Lower lobe of right lung (tissue), 2 donors: ENCODE results near the gene ABCC3. TPM values are rescaled to one million over a fixed set of nuclear protein-coding genes. Genes with fewer than 3 reads are reported as not detected.

ENCODE experiments used
- ATAC-seq, 2 donors: fragments of 200-7000 bp; cut with Tn5 transposase; one replicate each; pipeline ENCODE4 v1.9.1; 2020 to 2022; ENCODE audit warnings: mild to moderate bottlenecking in 2 of 2, moderate library complexity in 2 of 2
- DNase-seq: peaks from one replicate; pipeline ENCODE4 v3.0.0-alpha.2; 2020
- H3K27ac ChIP-seq: fragments of 200-600 bp; one replicate; pipeline ENCODE4 v1.8.0; 2022
- H3K27me3 ChIP-seq: fragments of 200-600 bp; one replicate; pipeline ENCODE4 v1.8.0; 2022; ENCODE audit warnings: low read depth
- H3K36me3 ChIP-seq: fragments of 200-600 bp; one replicate; pipeline ENCODE4 v1.8.0; 2022; ENCODE audit warnings: mild to moderate bottlenecking
- H3K4me1 ChIP-seq: fragments of 200-600 bp; one replicate; pipeline ENCODE4 v1.8.0; 2022
- H3K4me3 ChIP-seq: fragments of 200-600 bp; one replicate; pipeline ENCODE4 v1.8.0; 2022; ENCODE audit warnings: mild to moderate bottlenecking
- H3K9me3 ChIP-seq: fragments of 200-600 bp; one replicate; pipeline ENCODE4 v1.8.0; 2022
- CTCF ChIP-seq: fragments of 200-600 bp; IDR thresholded peaks from one replicate; pipeline ENCODE4 v1.8.0; 2022; ENCODE audit warnings: antibody characterized with exemption, mild to moderate bottlenecking
- intact Hi-C: fragments of 100-400 bp; cut with DNase I; formaldehyde crosslinking; loops from one replicate; pipeline ENCODE4 v1.11.0; 2022
- total RNA-seq: library from RNA; stranded (reverse); fragmentation: NEBNext Ultra II Directional; extraction: Animal tissue kit (Norgen Biotek cat#: 25700); gene quantifications from one replicate; pipeline ENCODE4 v1.2.1, GENCODE V29; 2021
- donor health status: DM: no; HTN: yes; CAD: no; lungs with severe emphysema.

The ABCC3 gene
- total RNA-seq, 1 donor from 2014 or later: 41.7 TPM

GRCh38 chr17:50588391-50589049, 46.2 kb upstream of the ABCC3 start:
- no peak for DNase-seq
- intact Hi-C loops: no loop called here
- no peak for TF ChIP-seq CTCF
- Histone ChIP-seq H3K4me1 (peaks cover 13% of the 10 kb centered on the region), H3K27me3 (no peaks in the 10 kb centered on the region), H3K9me3 (no peaks in the 10 kb centered on the region), H3K27ac (no peak overlapping the region), H3K4me3 (no peak overlapping the region), H3K36me3 (no peaks in the 10 kb centered on the region)
- ATAC-seq: no peak

- no peak for TF ChIP-seq CTCF
- ATAC-seq (no peak), DNase-seq (no peak)
- Histone ChIP-seq H3K27me3 (no peaks in the 10 kb centered on the region), H3K4me3 (no peak overlapping the region), H3K27ac (no peak overlapping the region), H3K9me3 (no peaks in the 10 kb centered on the region), H3K36me3 (no peaks in the 10 kb centered on the region), H3K4me1 (peaks cover 13% of the 10 kb centered on the region)
- intact Hi-C loops: no loop called here
Measured at GRCh38 chr17:50589095-50589705, 45.5 kb upstream of the ABCC3 start.

GRCh38 chr17:50590946-50591737, 43.5 kb upstream of the ABCC3 start:
- H3K36me3 ChIP-seq: no peaks in the 10 kb centered on the region
- intact Hi-C loops: no loop called here
- H3K27me3 ChIP-seq: no peaks in the 10 kb centered on the region
- DNase-seq (no peak), ATAC-seq (no peak)
- no peak overlapping the region for H3K27ac ChIP-seq
- no peaks in the 10 kb centered on the region for H3K9me3 ChIP-seq
- no peak overlapping the region for H3K4me3 ChIP-seq
- TF ChIP-seq CTCF: no peak
- H3K4me1 ChIP-seq: peaks cover 13% of the 10 kb centered on the region

GRCh38 chr17:50593321-50593720, 41.4 kb upstream of the ABCC3 start:
- Histone ChIP-seq H3K27ac (no peak overlapping the region), H3K4me3 (no peak overlapping the region), H3K4me1 (peaks cover 13% of the 10 kb centered on the region), H3K9me3 (no peaks in the 10 kb centered on the region), H3K27me3 (no peaks in the 10 kb centered on the region), H3K36me3 (no peaks in the 10 kb centered on the region)
- DNase-seq (peak; percentile 85), ATAC-seq (peak; percentile 79 to 90)
- TF ChIP-seq CTCF: no peak
- intact Hi-C loops: no loop called here

- Histone ChIP-seq H3K4me3 (no peak overlapping the region), H3K9me3 (no peaks in the 10 kb centered on the region), H3K27ac (no peak overlapping the region), H3K4me1 (peaks cover 4% of the 10 kb centered on the region), H3K36me3 (no peaks in the 10 kb centered on the region), H3K27me3 (no peaks in the 10 kb centered on the region)
- intact Hi-C loops: no loop called here
- DNase-seq (no peak), ATAC-seq (no peak)
- TF ChIP-seq CTCF: no peak
Measured at GRCh38 chr17:50594128-50594823, 40.4 kb upstream of the ABCC3 start.
